OCI-M2 (cell line): ENCODE measurements around the gene CCT6A.
"Not testable (repeated sequence)": the region's sequence is repeated elsewhere in the genome, so short reads cannot be mapped to it uniquely, and the experiment has no call there.

Source experiments
- DNase-seq: peaks from one replicate; lab custom pipeline; 2025; ENCODE audit not compliant: unreplicated experiment; lab: John Stamatoyannopoulos, UW

Gene CCT6A

GRCh38 chr7:56051339-56052191 is at the start of gene CCT6A, which contains the start of gene PSPH:
TSS of gene CCT6A (plus strand) at chr7:56051765. CDS start at chr7:56051849, 84 bp downstream.
TSS of gene PSPH (minus strand) at chr7:56051444. CDS start at chr7:56021212, 30,232 bp downstream.
- peak; percentile 54 for DNase-seq

- DNase-seq = no peak
Measured at GRCh38 chr7:56003749-56004148, 47.8 kb upstream of the CCT6A start.

- no peak for DNase-seq
Measured at GRCh38 chr7:56007167-56007652, 44.4 kb upstream of the CCT6A start.

- DNase-seq = no peak
Measured at GRCh38 chr7:56007891-56008290, 43.7 kb upstream of the CCT6A start.

- no peak for DNase-seq
Measured at GRCh38 chr7:56009695-56010094, 41.9 kb upstream of the CCT6A start.

GRCh38 chr7:56017015-56017414 is 34.5 kb upstream of the CCT6A start:
- not testable (repeated sequence) for DNase-seq

GRCh38 chr7:56019501-56019900 is 32.1 kb upstream of the CCT6A start:
- DNase-seq = no peak

- no peak for DNase-seq
Measured at GRCh38 chr7:56023500-56023899, 28.1 kb upstream of the CCT6A start.

- DNase-seq = no peak
Measured at GRCh38 chr7:56026538-56026937, 25.0 kb upstream of the CCT6A start.

- DNase-seq = no peak
Measured at GRCh38 chr7:56028942-56029630, 22.5 kb upstream of the CCT6A start.

GRCh38 chr7:56030340-56030739 is 21.2 kb upstream of the CCT6A start:
- DNase-seq = no peak

- not testable (repeated sequence) for DNase-seq
Measured at GRCh38 chr7:56031556-56031955, 20.0 kb upstream of the CCT6A start.

- not testable (repeated sequence) for DNase-seq
Measured at GRCh38 chr7:56032578-56032977, 19.0 kb upstream of the CCT6A start.

GRCh38 chr7:56033671-56034432 is 17.7 kb upstream of the CCT6A start:
- peak; percentile 1 for DNase-seq

GRCh38 chr7:56040730-56041129 is 10.8 kb upstream of the CCT6A start:
- no peak for DNase-seq

GRCh38 chr7:56045758-56046157 is 5.8 kb upstream of the CCT6A start:
- not testable (repeated sequence) for DNase-seq

- peak; percentile 35 for DNase-seq
Measured at GRCh38 chr7:56046721-56047445, 4.7 kb upstream of the CCT6A start.

- DNase-seq = not testable (repeated sequence)
Measured at GRCh38 chr7:56047446-56048116, 4.0 kb upstream of the CCT6A start.

GRCh38 chr7:56048245-56048644 is 3.3 kb upstream of the CCT6A start:
- no peak for DNase-seq

- DNase-seq = not testable (repeated sequence)
Measured at GRCh38 chr7:56048763-56049162, 2.8 kb upstream of the CCT6A start.
